Measurements from ENCODE around the gene CAPN15. TPM values are rescaled to one million over a fixed set of nuclear protein-coding genes. Genes with fewer than 3 reads are reported as not detected.

Gene CAPN15
- total RNA-seq, 1 experiment from 2014 or later, result 76.4 TPM

GRCh38 chr16:536746-537145 lies 9.2 kb downstream of the CAPN15 start:
- H3K27ac Mint-ChIP-seq, result no peak overlapping the region

More at GRCh38 chr16:536746-537145, 9.2 kb downstream of the CAPN15 start:
- Mint-ChIP-seq H3K9me3 (no peaks in the 10 kb centered on the region), H3K36me3 (ENCODE audit: insufficient read depth in 1 of 3, low read depth in 3 of 3) (peaks cover 3 to 11% (median 6%) of the 10 kb centered on the region in 3 experiments; a peak in 6 of 7 replicates), H3K27me3 (ENCODE audit: low read depth) (no peaks in the 10 kb centered on the region), H3K4me1 (no peaks in the 10 kb centered on the region), H3K4me3 (no peak overlapping the region)
- Histone ChIP-seq H3K79me2 (ENCODE audit: insufficient read depth, low read length) (no peaks in the 10 kb centered on the region; the same call in 1 of the 2 replicates), H2BK12ac (ENCODE audit: insufficient read length, low read depth, low read length) (no peak overlapping the region), H3T11ph (ENCODE audit: low read length) (no peak overlapping the region), H2AK5ac (ENCODE audit: insufficient read length, low read length) (no peak overlapping the region), H2AFZ (ENCODE audit: low read length) (no peak overlapping the region), H4K8ac (replicated peaks; ENCODE audit: insufficient read length, low read depth, low read length) (no peak overlapping the region), H3K14ac (ENCODE audit: insufficient read depth, low read length) (no peak overlapping the region), H2BK120ac (ENCODE audit: low read depth, low read length, poor library complexity, severe bottlenecking) (no peak overlapping the region), H3K4ac (ENCODE audit: low read depth, low read length) (no peak overlapping the region), H4K20me1 (ENCODE audit: control insufficient read depth, insufficient read depth, insufficient read length) (no peaks in the 10 kb centered on the region), H3K79me1 (ENCODE audit: insufficient read depth, low read depth, low read length, poor library complexity, severe bottlenecking) (no peaks in the 10 kb centered on the region), H3K27ac (ENCODE audit: insufficient read length, low read depth, low read length) (no peak overlapping the region), H3K4me1 (ENCODE audit: insufficient read depth, low read length) (no peaks in the 10 kb centered on the region), H4K5ac (ENCODE audit: insufficient read length, low read depth, low read length) (no peak overlapping the region), H2BK5ac (ENCODE audit: insufficient read length, low read length) (no peak overlapping the region), H3K56ac (ENCODE audit: insufficient read length, low read depth, low read length) (no peak overlapping the region), H2BK15ac (ENCODE audit: low read depth, low read length) (no peak overlapping the region), H3K9me3 (ENCODE audit: control insufficient read depth, low read depth, low read length) (no peaks in the 10 kb centered on the region), H4K91ac (ENCODE audit: insufficient read length, low read depth, low read length) (no peak overlapping the region), H3K23me2 (ENCODE audit: insufficient read length, low read depth, low read length, poor library complexity, severe bottlenecking) (no peaks in the 10 kb centered on the region), H3K4me2 (ENCODE audit: insufficient read depth, insufficient read length, low read length) (no peak overlapping the region), H3K18ac (ENCODE audit: insufficient read length, low read depth, low read length) (no peak overlapping the region), H3K27me3 (ENCODE audit: insufficient read depth, low read length) (no peaks in the 10 kb centered on the region), H3K9ac (ENCODE audit: extremely low read depth, insufficient read length, low read length) (no peak overlapping the region), H3K23ac (ENCODE audit: insufficient read length, low read depth, low read length) (no peak overlapping the region), H2BK20ac (ENCODE audit: low read depth, low read length, poor library complexity, severe bottlenecking) (no peak overlapping the region)
- no peak for DNase-seq
- TF ChIP-seq CTCF (conservative IDR thresholded peaks at IDR 0.05), result no peak
- WGBS (ENCODE audit: extremely low coverage, insufficient read length, low lambda C conversion rate), result no CpG with 5 or more reads among the region's 17 CpGs

Measured in H9 (cell line).